IMR-90 (cell line): ENCODE measurements around the gene GLRX3. TPM values are rescaled to one million over a fixed set of nuclear protein-coding genes. Genes with fewer than 3 reads are reported as not detected.

Experiments
- ATAC-seq: fragments of 200-7000 bp; cut with Tn5 transposase; 2 replicates; pipeline ENCODE4 v1.9.1; 2020; ENCODE audit warnings: low read depth, mild to moderate bottlenecking, moderate library complexity
- BruUV-seq: library from RNA; stranded (reverse); fragments of 400-500 nt; replicated peaks from 2 replicates; lab custom pipeline; 2021; lab: Mats Ljungman, UMichigan
- CTCF ChIA-PET: fragments of 300-600 bp; formaldehyde crosslinking; extraction: SDS; loops from one replicate; lab custom pipeline; 2021; ENCODE audit warnings: antibody characterized with exemption; lab: Yijun Ruan, JAX
- POLR2A ChIA-PET: fragments of 300-600 bp; sonication (Branson Sonifier 250); formaldehyde crosslinking; loops from one replicate; lab custom pipeline; 2022; ENCODE audit warnings: antibody characterized with exemption; ENCODE audit not compliant: unreplicated experiment; lab: Charles Lee
- DNase-seq: peaks from one replicate; pipeline ENCODE4 v3.0.0; 2013
- H2AFZ ChIP-seq: replicated peaks from 2 replicates; pipeline ENCODE3; 2013; ENCODE audit warnings: low read length, mild to moderate bottlenecking; ENCODE audit not compliant: poor library complexity
- H2AK5ac ChIP-seq: 2 replicates; pipeline ENCODE4 v1.6.1; 2013; ENCODE audit warnings: low read depth, low read length, inconsistent platforms
- H2AK9ac ChIP-seq: replicated peaks from 2 replicates; pipeline ENCODE3; 2013; ENCODE audit warnings: mild to moderate bottlenecking, low read depth, low read length, moderate library complexity; ENCODE audit not compliant: poor library complexity
- H2BK120ac ChIP-seq: 2 replicates; pipeline ENCODE4 v1.6.1; 2013; ENCODE audit warnings: low read depth, low read length, inconsistent platforms
- H2BK15ac ChIP-seq: 3 replicates; pipeline ENCODE4 v1.6.1; 2013; ENCODE audit warnings: low read depth, low read length, inconsistent platforms
- H2BK20ac ChIP-seq: 2 replicates; pipeline ENCODE4 v1.6.1; 2013; ENCODE audit warnings: low read depth, mild to moderate bottlenecking, inconsistent platforms, low read length, moderate library complexity
- H2BK5ac ChIP-seq: 2 replicates; pipeline ENCODE4 v1.6.1; 2013; ENCODE audit warnings: mild to moderate bottlenecking, low read depth, low read length, inconsistent platforms; ENCODE audit not compliant: poor library complexity, severe bottlenecking
- H3K14ac ChIP-seq: replicated peaks from 2 replicates; pipeline ENCODE4 v1.6.1; 2013; ENCODE audit warnings: low read depth, low read length, inconsistent platforms
- H3K18ac ChIP-seq: 2 replicates; pipeline ENCODE4 v1.6.1; 2013; ENCODE audit warnings: low read depth, low read length, control low read depth
- H3K23ac ChIP-seq: 2 replicates; pipeline ENCODE4 v1.6.1; 2013; ENCODE audit warnings: low read depth, low read length, inconsistent platforms
- H3K27ac ChIP-seq: 2 replicates; pipeline ENCODE4 v1.5.1; 2013; ENCODE audit warnings: mild to moderate bottlenecking, control low read depth, low read length; ENCODE audit not compliant: insufficient read depth
- H3K27me3 ChIP-seq: 2 replicates; pipeline ENCODE4 v1.6.1; 2013; ENCODE audit warnings: low read length; ENCODE audit not compliant: control insufficient read depth, insufficient read depth
- H3K36me3 ChIP-seq: 2 replicates; pipeline ENCODE4 v1.6.1; 2013; ENCODE audit warnings: low read length, mixed read lengths; ENCODE audit not compliant: control insufficient read depth, insufficient read depth
- H3K4ac ChIP-seq: 2 replicates; pipeline ENCODE4 v1.6.1; 2013; ENCODE audit warnings: low read depth, low read length, inconsistent platforms
- H3K4me1 ChIP-seq: 2 replicates; pipeline ENCODE4 v1.6.1; 2013; ENCODE audit warnings: low read length, mixed read lengths; ENCODE audit not compliant: control insufficient read depth, insufficient read depth
- H3K4me2 ChIP-seq: 2 replicates; pipeline ENCODE4 v1.6.1; 2013; ENCODE audit warnings: low read depth, mild to moderate bottlenecking, control low read depth, low read length, moderate library complexity
- H3K4me3 ChIP-seq: 2 replicates; pipeline ENCODE4 v1.5.1; 2013; ENCODE audit warnings: low read depth, mild to moderate bottlenecking, control low read depth, low read length, moderate library complexity; ENCODE audit not compliant: insufficient read depth
- H3K56ac ChIP-seq: 2 replicates; pipeline ENCODE4 v1.6.1; 2013; ENCODE audit warnings: low read length, inconsistent platforms; ENCODE audit not compliant: insufficient read depth; ENCODE audit errors: extremely low read depth
- H3K79me1 ChIP-seq, 2 experiments: 2 replicates each; pipeline ENCODE4 v1.6.1; 2013; ENCODE audit warnings: low read length in 2 of 2, inconsistent platforms in 1 of 2, low read depth in 1 of 2
- H3K9ac ChIP-seq: 2 replicates; pipeline ENCODE4 v1.6.1; 2013; ENCODE audit warnings: low read depth, low read length, control low read depth
- H3K9me1 ChIP-seq: 2 replicates; pipeline ENCODE4 v1.6.1; 2013; ENCODE audit warnings: low read length, inconsistent platforms; ENCODE audit not compliant: insufficient read depth
- H3K9me3 ChIP-seq: 2 replicates; pipeline ENCODE4 v1.6.1; 2013; ENCODE audit warnings: low read length; ENCODE audit not compliant: control insufficient read depth, insufficient read depth
- H4K20me1 ChIP-seq: 2 replicates; pipeline ENCODE4 v1.6.1; 2013; ENCODE audit warnings: low read length, inconsistent platforms; ENCODE audit not compliant: insufficient read depth
- H4K5ac ChIP-seq: 2 replicates; pipeline ENCODE4 v1.6.1; 2013; ENCODE audit warnings: mild to moderate bottlenecking, low read depth, low read length, control low read depth
- H4K8ac ChIP-seq, 2 experiments: 2 replicates each; pipeline ENCODE4 v1.6.1; 2013; ENCODE audit warnings: low read depth in 2 of 2, low read length in 2 of 2, control low read depth in 1 of 2, inconsistent platforms in 1 of 2
- H4K91ac ChIP-seq: 2 replicates; pipeline ENCODE4 v1.6.1; 2013; ENCODE audit warnings: low read depth, low read length, inconsistent platforms; ENCODE audit not compliant: insufficient read depth
- BHLHE40 ChIP-seq: fragments of 150-350 bp; IDR thresholded peaks from 2 replicates; pipeline ENCODE4 v1.6.1; 2016; ENCODE audit warnings: mild to moderate bottlenecking, low read depth, low read length
- CEBPB ChIP-seq: IDR thresholded peaks from 2 replicates; pipeline ENCODE4 v1.6.1; 2012; ENCODE audit warnings: low read depth, low read length, improper control_type of control experiment
- CHD1 ChIP-seq: IDR thresholded peaks from 2 replicates; pipeline ENCODE4 v1.6.1; 2012; ENCODE audit warnings: low read depth, low read length, improper control_type of control experiment
- CTCF ChIP-seq: conservative IDR thresholded peaks from 2 replicates; pipeline ENCODE4 v1.5.1; 2012; ENCODE audit warnings: mild to moderate bottlenecking, low read depth, low read length, improper control_type of control experiment
- ELK1 ChIP-seq: fragments of 150-350 bp; IDR thresholded peaks from 2 replicates; pipeline ENCODE4 v1.6.1; 2016; ENCODE audit warnings: low read depth, mild to moderate bottlenecking, low read length, moderate library complexity, borderline replicate concordance
- MAFK ChIP-seq: IDR thresholded peaks from 2 replicates; pipeline ENCODE4 v1.6.1; 2012; ENCODE audit warnings: low read depth, low read length, improper control_type of control experiment
- MAZ ChIP-seq: IDR thresholded peaks from 2 replicates; pipeline ENCODE4 v1.6.1; 2012; ENCODE audit warnings: low read depth, mild to moderate bottlenecking, low read length, improper control_type of control experiment, moderate library complexity, borderline replicate concordance
- MXI1 ChIP-seq: IDR thresholded peaks from 2 replicates; pipeline ENCODE4 v1.6.1; 2012; ENCODE audit warnings: low read depth, mild to moderate bottlenecking, low read length, moderate library complexity, borderline replicate concordance
- NFE2L2 ChIP-seq: fragments of 150-350 bp; IDR thresholded peaks from 2 replicates; pipeline ENCODE4 v1.6.1; 2016; ENCODE audit warnings: low read depth, mild to moderate bottlenecking, low read length
- POLR2A ChIP-seq: IDR thresholded peaks from 2 replicates; pipeline ENCODE4 v1.6.1; 2012; ENCODE audit warnings: mild to moderate bottlenecking, low read depth, low read length
- RAD21 ChIP-seq: IDR thresholded peaks from 2 replicates; pipeline ENCODE4 v1.6.1; 2012; ENCODE audit warnings: low read length, improper control_type of control experiment
- RCOR1 ChIP-seq: IDR thresholded peaks from 2 replicates; pipeline ENCODE4 v1.6.1; 2012; ENCODE audit warnings: mild to moderate bottlenecking, low read length, improper control_type of control experiment; ENCODE audit not compliant: insufficient replicate concordance
- RFX5 ChIP-seq: IDR thresholded peaks from 2 replicates; pipeline ENCODE4 v1.8.0; 2012; ENCODE audit warnings: low read depth, mild to moderate bottlenecking, low read length, moderate library complexity
- SMC3 ChIP-seq: fragments of 150-350 bp; IDR thresholded peaks from 2 replicates; pipeline ENCODE4 v1.6.1; 2016; ENCODE audit warnings: low read depth, mild to moderate bottlenecking, antibody characterized with exemption, low read length, moderate library complexity
- USF2 ChIP-seq: fragments of 150-350 bp; IDR thresholded peaks from 2 replicates; pipeline ENCODE4 v1.6.1; 2017; ENCODE audit warnings: mild to moderate bottlenecking, antibody characterized with exemption, low read length, low read depth
- WGBS, 2 experiments: methylation state at CpG; one replicate each; pipeline versions ENCODE4 v1.1.5 to v1.1.7; 2013; ENCODE audit warnings: missing lambda C conversion rate in 2 of 2; ENCODE audit not compliant: insufficient read length in 1 of 2; ENCODE audit errors: extremely low coverage in 2 of 2; 5-methylcytosine and 5-hydroxymethylcytosine counted together
- dilution Hi-C: fragments of 300-500 bp; cut with HindIII; formaldehyde crosslinking; loops from one replicate; pipeline ENCODE4 v1.14.3; 2018; ENCODE audit warnings: low sequenced_read_pairs; ENCODE audit not compliant: unreplicated experiment
- in situ Hi-C: fragments of 300-500 bp; cut with MboI; formaldehyde crosslinking; loops from 3 replicates; pipeline ENCODE4 v1.14.3; 2019; ENCODE audit warnings: low sequenced_read_pairs, inconsistent platforms, mixed read lengths
- intact Hi-C: fragments of 100-400 bp; cut with micrococcal nuclease; formaldehyde crosslinking; loops from 2 replicates; pipeline ENCODE4 v1.10.0; 2022
- polyA plus RNA-seq, 3 experiments: library from polyadenylated mRNA; depleted of rRNA; stranded (reverse); fragments of >200 nt; gene quantifications; 2 replicates each; pipeline ENCODE4 v1.2.3, GENCODE V29; 2012; ENCODE audit warnings: low replicate concordance in 1 of 3
- total RNA-seq: library from RNA; depleted of rRNA; stranded (reverse); fragments of >200 nt; gene quantifications from 2 replicates; pipeline ENCODE4 v1.2.3, GENCODE V29; 2012

GLRX3 gene
- total and polyA plus RNA-seq, 2 of the 4 experiments (the other 2 are of a cell fraction), result 78.7 to 81.7 TPM

GRCh38 chr10:130174328-130174727, 38.1 kb downstream of the GLRX3 start:
- in situ Hi-C loops (no loop called here), dilution Hi-C loops (no loop called here), intact Hi-C loops (no loop called here)
- ATAC-seq (peak; percentile 77), DNase-seq (peak; percentile 12)
- Histone ChIP-seq H3K27ac (no peak overlapping the region), H3K4me3 (no peak overlapping the region), H3K9me3 (no peaks in the 10 kb centered on the region), H2BK5ac (no peak overlapping the region), H3K27me3 (no peaks in the 10 kb centered on the region), H3K23ac (no peak overlapping the region), H3K14ac (no peak overlapping the region), H2AFZ (no peak overlapping the region), H3K4me1 (peaks cover 2% of the 10 kb centered on the region; the same call in 1 of the 2 replicates), H2BK15ac (no peak overlapping the region), H3K36me3 (peaks cover 27% of the 10 kb centered on the region), H3K9ac (no peak overlapping the region), H3K56ac (no peak overlapping the region), H2AK5ac (no peak overlapping the region), H4K8ac (no peak overlapping the region), H4K5ac (no peak overlapping the region), H2BK120ac (no peak overlapping the region), H2BK20ac (no peak overlapping the region), H4K20me1 (no peaks in the 10 kb centered on the region; the same call in 1 of the 2 replicates), H3K9me1 (peaks cover 6% of the 10 kb centered on the region; the same call in 1 of the 2 replicates), H3K4ac (no peak overlapping the region), H3K79me1 (peaks cover 15 to 20% of the 10 kb centered on the region in 2 experiments; a peak in 3 of 4 replicates), H4K91ac (no peak overlapping the region), H2AK9ac (no peak overlapping the region), H3K4me2 (no peak overlapping the region), H3K18ac (no peak overlapping the region)
- ChIA-PET CTCF (no interaction called here), POLR2A (no interaction called here)
- BruUV-seq, result no TSS peak
- no peak for TF ChIP-seq CTCF
- TF ChIP-seq RAD21, result no peak
- TF ChIP-seq POLR2A, result no peak
- no peak for TF ChIP-seq BHLHE40
- no peak for TF ChIP-seq CHD1
- no peak for TF ChIP-seq NFE2L2
- TF ChIP-seq CEBPB, result no peak
- TF ChIP-seq MAZ, result no peak
- no peak for TF ChIP-seq MXI1
- TF ChIP-seq MAFK, result no peak
- TF ChIP-seq SMC3, result no peak
- no peak for TF ChIP-seq RFX5
- no peak for TF ChIP-seq ELK1
- TF ChIP-seq USF2, result no peak
- TF ChIP-seq RCOR1, result no peak
- WGBS, 2 experiments, result no CpG with 5 or more reads among the region's 2 CpGs
